GM19467 (cell line): ENCODE results near the gene SH3GL2.

ENCODE experiments used
- ATAC-seq: cut with Tn5 transposase; IDR thresholded peaks from one replicate; pipeline ENCODE4 v1.9.1; 2021; ENCODE audit warnings: mild to moderate bottlenecking, moderate library complexity; ENCODE audit not compliant: unreplicated experiment

The SH3GL2 gene

GRCh38 chr9:17802249-17802857, 223.5 kb downstream of the SH3GL2 start:
- ATAC-seq: no peak

GRCh38 chr9:17807613-17808282, 228.9 kb downstream of the SH3GL2 start:
- no peak for ATAC-seq

- ATAC-seq: no peak
Observed at GRCh38 chr9:17810317-17810716, 231.5 kb downstream of the SH3GL2 start.

GRCh38 chr9:17810728-17811571, 232.1 kb downstream of the SH3GL2 start:
- no peak for ATAC-seq

GRCh38 chr9:17813798-17814197, 234.9 kb downstream of the SH3GL2 start:
- no peak for ATAC-seq

- ATAC-seq: no peak
Observed at GRCh38 chr9:17816431-17817027, 237.7 kb downstream of the SH3GL2 start.

- no peak for ATAC-seq
Observed at GRCh38 chr9:17824191-17824590, 245.3 kb downstream of the SH3GL2 start.

GRCh38 chr9:17824616-17825264, 245.9 kb downstream of the SH3GL2 start:
- no peak for ATAC-seq

- no peak for ATAC-seq
Observed at GRCh38 chr9:17825265-17825659, 246.4 kb downstream of the SH3GL2 start.

GRCh38 chr9:17829064-17829463, 250.2 kb downstream of the SH3GL2 start:
- no peak for ATAC-seq

- ATAC-seq: no peak
Observed at GRCh38 chr9:17829812-17830385, 251.0 kb downstream of the SH3GL2 start.

- no peak for ATAC-seq
Observed at GRCh38 chr9:17832812-17833211, 253.9 kb downstream of the SH3GL2 start.

- ATAC-seq: no peak
Observed at GRCh38 chr9:17833846-17834245, 255.0 kb downstream of the SH3GL2 start.

- ATAC-seq: no peak
Observed at GRCh38 chr9:17837965-17838364, 259.1 kb downstream of the SH3GL2 start.

- no peak for ATAC-seq
Observed at GRCh38 chr9:17839776-17840175, 260.9 kb downstream of the SH3GL2 start.

GRCh38 chr9:17843236-17843635, 264.4 kb downstream of the SH3GL2 start:
- no peak for ATAC-seq
